KOPT-K1 (cell line): ENCODE results near the gene NDOR1.
"Not testable (repeated sequence)": the region's sequence is repeated elsewhere in the genome, so short reads cannot be mapped to it uniquely, and the experiment has no call there.

Experiments
- H3K27ac ChIP-seq: fragments of 200-600 bp; sonication (generic); 2 replicates; pipeline ENCODE4 v1.5.1; 2016; ENCODE audit warnings: antibody characterized with exemption, mild to moderate bottlenecking, low read depth, low read length; ENCODE audit not compliant: poor library complexity, severe bottlenecking
- H3K36me3 ChIP-seq: fragments of 200-600 bp; sonication (generic); 2 replicates; pipeline ENCODE4 v1.5.1; 2017; ENCODE audit warnings: antibody characterized with exemption, mild to moderate bottlenecking, low read length, moderate library complexity; ENCODE audit not compliant: insufficient read depth
- H3K9me3 ChIP-seq: fragments of 200-600 bp; sonication (generic); 2 replicates; pipeline ENCODE4 v1.5.1; 2017; ENCODE audit warnings: antibody characterized with exemption, low read length, mild to moderate bottlenecking; ENCODE audit not compliant: insufficient read depth, poor library complexity, severe bottlenecking

The NDOR1 gene

GRCh38 chr9:137242269-137243203 is 37.0 kb downstream of the NDOR1 start:
- Histone ChIP-seq H3K36me3 (peaks cover 23% of the 10 kb centered on the region), H3K27ac (peak overlapping the region; percentile 71), H3K9me3 (no peaks in the 10 kb centered on the region)

GRCh38 chr9:137243266-137243625 is 37.7 kb downstream of the NDOR1 start:
- H3K36me3 ChIP-seq = peaks cover 23% of the 10 kb centered on the region
- not testable (repeated sequence) for H3K27ac ChIP-seq, H3K9me3 ChIP-seq

GRCh38 chr9:137243626-137244485 is 38.4 kb downstream of the NDOR1 start:
- no peaks in the 10 kb centered on the region for H3K9me3 ChIP-seq
- no peak overlapping the region for H3K27ac ChIP-seq
- peaks cover 23% of the 10 kb centered on the region for H3K36me3 ChIP-seq

GRCh38 chr9:137244486-137245449 is 39.3 kb downstream of the NDOR1 start:
- no peak overlapping the region for H3K27ac ChIP-seq

GRCh38 chr9:137245450-137246421 is 40.2 kb downstream of the NDOR1 start:
- Histone ChIP-seq H3K36me3 (peaks cover 23% of the 10 kb centered on the region), H3K9me3 (no peaks in the 10 kb centered on the region), H3K27ac (no peak overlapping the region)

More at GRCh38 chr9:137244486-137245449, 39.3 kb downstream of the NDOR1 start:
- H3K9me3 ChIP-seq = no peaks in the 10 kb centered on the region
- H3K36me3 ChIP-seq = peaks cover 23% of the 10 kb centered on the region

GRCh38 chr9:137247135-137247915 is 41.8 kb downstream of the NDOR1 start:
- Histone ChIP-seq H3K27ac (no peak overlapping the region), H3K36me3 (peaks cover 18% of the 10 kb centered on the region)

GRCh38 chr9:137247916-137248175 is 42.3 kb downstream of the NDOR1 start:
- Histone ChIP-seq H3K36me3 (peaks cover 13% of the 10 kb centered on the region), H3K9me3 (no peaks in the 10 kb centered on the region), H3K27ac (no peak overlapping the region)

More at GRCh38 chr9:137247135-137247915, 41.8 kb downstream of the NDOR1 start:
- H3K9me3 ChIP-seq = no peaks in the 10 kb centered on the region

GRCh38 chr9:137250329-137251193 is 45.1 kb downstream of the NDOR1 start:
- Histone ChIP-seq H3K36me3 (no peaks in the 10 kb centered on the region), H3K9me3 (no peaks in the 10 kb centered on the region), H3K27ac (no peak overlapping the region)

- Histone ChIP-seq H3K36me3 (no peaks in the 10 kb centered on the region), H3K9me3 (no peaks in the 10 kb centered on the region), H3K27ac (no peak within 1 kb of the TSS)
Measured at GRCh38 chr9:137251194-137251461, 45.6 kb downstream of the NDOR1 start, which contains the start of gene STPG3. Gene STPG3, plus strand, starts transcription at chr9:137251286. Its CDS starts 1 bp downstream, at chr9:137251287.

GRCh38 chr9:137251490-137252268 is 46.2 kb downstream of the NDOR1 start:
- Histone ChIP-seq H3K36me3 (peaks cover 3% of the 10 kb centered on the region; the same call in 1 of the 2 replicates), H3K27ac (no peak overlapping the region), H3K9me3 (no peaks in the 10 kb centered on the region)

- peaks cover 9% of the 10 kb centered on the region; the same call in 1 of the 2 replicates for H3K36me3 ChIP-seq
- H3K27ac ChIP-seq = no peak overlapping the region
- H3K9me3 ChIP-seq = no peaks in the 10 kb centered on the region
Measured at GRCh38 chr9:137252555-137253506, 47.3 kb downstream of the NDOR1 start.
